ENCODE results near the gene ZDHHC18.
"Not testable (repeated sequence)": the region's sequence is repeated elsewhere in the genome, so short reads cannot be mapped to it uniquely, and the experiment has no call there.

ZDHHC18 gene

GRCh38 chr1:26833432-26834405 is 7.2 kb downstream of the ZDHHC18 start:
- DNase-seq = peak; percentile 68 to 88

GRCh38 chr1:26837665-26838064 is 11.2 kb downstream of the ZDHHC18 start:
- DNase-seq = not testable (repeated sequence)

DNA sequence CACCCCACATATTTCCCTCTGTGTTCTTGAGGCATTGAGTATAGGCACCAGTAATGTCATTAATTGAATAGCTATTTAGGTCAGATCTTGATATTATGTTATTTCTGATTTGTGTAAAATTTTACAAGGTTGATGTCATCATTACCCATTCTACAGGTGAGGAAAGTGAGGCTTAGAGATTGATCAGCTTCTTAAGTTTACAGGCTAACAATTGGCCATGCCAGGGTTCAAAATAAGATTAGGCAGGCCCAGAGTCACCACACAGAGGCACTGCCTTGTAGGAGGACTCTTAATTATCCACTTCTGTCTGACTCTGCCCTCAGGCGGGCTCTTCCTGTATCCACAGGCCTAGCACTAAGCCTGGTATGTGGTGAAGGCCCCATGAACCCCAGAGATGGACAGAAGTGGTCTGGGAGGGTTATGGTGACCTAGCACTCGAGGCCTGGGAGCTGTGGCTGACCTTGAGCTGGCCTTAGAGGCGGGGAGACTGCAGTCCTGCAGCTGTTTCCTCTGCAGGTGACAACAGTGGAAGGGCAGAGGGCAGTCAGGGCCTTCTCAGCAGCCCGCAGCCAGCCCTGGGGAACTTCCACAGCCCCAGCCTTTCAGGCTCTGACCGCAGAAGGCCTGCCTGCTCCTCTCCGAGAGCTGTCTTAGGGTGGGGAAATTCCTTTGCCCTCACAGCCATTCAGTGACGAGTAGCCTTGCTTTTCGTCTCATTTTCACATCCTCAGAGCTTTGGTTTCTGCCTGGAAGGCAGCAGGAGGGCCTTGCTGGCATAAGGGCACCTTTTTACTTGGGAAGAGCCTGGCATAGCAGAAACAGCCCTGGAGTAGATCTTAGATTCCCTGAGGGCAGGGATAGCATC is 12.2 kb downstream of the ZDHHC18 start:
- peak; percentile 36 to 49 for DNase-seq

- DNase-seq = no peak
Observed at GRCh38 chr1:26839339-26839722, 12.8 kb downstream of the ZDHHC18 start.

DNA sequence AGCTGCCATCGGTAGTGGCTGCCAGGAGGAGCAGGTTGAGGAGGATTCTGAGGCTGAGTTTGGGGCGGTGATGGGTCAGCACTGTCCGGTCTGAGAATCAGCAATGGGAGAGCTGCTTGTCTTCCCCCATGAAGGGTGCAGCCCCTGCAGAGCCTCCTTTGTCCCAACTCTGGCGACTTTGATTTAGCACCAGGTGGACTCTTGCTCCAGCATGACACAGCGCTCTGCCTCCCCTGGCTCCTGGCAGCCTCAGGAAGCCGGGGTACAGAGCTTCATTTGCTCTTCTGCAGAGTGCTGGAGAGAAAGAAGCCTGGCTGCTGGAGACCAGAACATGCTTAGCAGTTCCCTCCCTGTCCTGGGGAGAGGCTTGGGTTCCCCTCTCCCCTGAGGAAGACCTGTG is 13.3 kb downstream of the ZDHHC18 start:
- no peak for DNase-seq

- no peak for DNase-seq
Observed at GRCh38 chr1:26844424-26845196, 18.1 kb downstream of the ZDHHC18 start.

- DNase-seq = not testable (repeated sequence)
Observed at GRCh38 chr1:26847826-26848225, 21.3 kb downstream of the ZDHHC18 start.

DNA sequence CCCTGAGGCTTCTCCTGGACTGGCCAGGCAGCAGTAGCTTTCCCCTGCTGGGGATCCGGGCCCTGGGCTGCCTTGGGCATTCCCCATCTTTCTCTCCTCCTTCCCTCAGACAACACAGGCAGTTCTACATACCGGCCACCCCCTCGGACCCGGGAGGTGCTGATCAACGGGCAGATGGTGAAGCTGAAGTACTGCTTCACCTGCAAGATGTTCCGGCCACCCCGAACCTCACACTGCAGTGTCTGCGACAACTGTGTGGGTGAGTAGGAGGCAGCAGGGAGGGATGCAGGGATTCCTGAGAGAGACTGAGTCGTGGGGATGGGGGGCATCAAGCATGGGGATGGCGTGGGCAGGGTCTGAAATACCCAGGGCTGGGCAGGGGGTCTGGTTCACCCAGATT is 22.0 kb downstream of the ZDHHC18 start:
- DNase-seq = no peak

GRCh38 chr1:26848941-26849774 is 22.7 kb downstream of the ZDHHC18 start:
- DNase-seq = no peak

GRCh38 chr1:26851106-26851684 is 24.7 kb downstream of the ZDHHC18 start:
- no peak for DNase-seq

DNA sequence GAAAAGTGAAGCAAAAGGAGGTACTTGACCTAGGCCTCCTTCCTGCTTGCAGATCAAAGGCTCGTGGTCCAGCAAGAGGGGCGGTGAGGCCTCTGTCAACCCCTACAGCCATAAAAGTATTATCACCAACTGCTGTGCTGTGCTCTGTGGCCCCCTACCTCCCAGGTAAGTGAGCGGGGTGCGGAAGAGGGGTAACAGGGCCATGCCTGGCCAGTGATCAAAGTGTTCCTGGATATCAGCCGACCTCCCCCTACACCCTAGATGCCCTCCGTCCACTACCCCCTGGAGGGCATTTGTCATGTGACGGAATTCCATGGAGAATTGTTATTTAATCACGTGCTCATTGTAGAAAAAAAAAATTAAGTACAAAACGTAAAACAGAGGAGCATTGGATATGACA is 26.2 kb downstream of the ZDHHC18 start:
- no peak for DNase-seq

DNA sequence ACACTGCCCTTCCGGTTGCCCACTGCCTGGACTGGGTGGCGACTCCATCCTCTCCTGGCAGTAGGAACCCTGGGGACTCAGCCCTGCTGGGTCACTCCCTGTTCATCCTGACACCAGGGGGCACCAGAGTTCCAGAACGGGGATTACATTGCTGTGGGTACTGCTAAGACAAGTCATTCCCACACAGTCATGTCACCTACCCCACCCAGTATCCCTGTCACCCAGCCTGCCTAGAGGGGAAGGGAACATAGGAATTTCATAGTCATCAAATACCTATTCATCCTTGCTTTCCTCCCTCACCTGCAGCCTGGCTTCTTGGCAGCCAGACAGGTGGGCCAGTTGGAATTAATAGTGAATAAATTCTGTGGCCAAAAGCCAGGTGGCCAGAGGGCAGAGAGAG is 26.7 kb downstream of the ZDHHC18 start:
- peak; percentile 75 to 76 for DNase-seq

DNA sequence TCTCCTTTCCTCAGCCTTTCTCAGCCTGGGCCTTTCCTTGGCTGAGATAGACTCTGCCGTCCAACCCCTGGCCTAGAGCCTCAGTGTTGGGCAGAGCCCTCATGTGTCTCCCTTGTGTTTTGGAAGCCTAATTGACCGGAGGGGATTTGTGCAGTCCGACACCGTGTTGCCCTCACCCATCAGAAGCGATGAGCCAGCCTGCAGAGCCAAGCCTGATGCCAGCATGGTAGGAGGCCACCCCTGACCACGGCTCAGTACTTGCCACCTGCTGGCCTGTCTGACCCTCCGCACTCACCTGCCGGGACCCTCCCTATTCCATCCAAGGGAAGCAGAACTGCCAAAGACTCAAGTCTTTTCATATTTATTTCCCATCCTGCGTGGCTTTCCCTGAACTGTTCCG is 27.1 kb downstream of the ZDHHC18 start:
- no peak for DNase-seq

GRCh38 chr1:26854906-26855305 is 28.4 kb downstream of the ZDHHC18 start:
- DNase-seq = no peak

DNA sequence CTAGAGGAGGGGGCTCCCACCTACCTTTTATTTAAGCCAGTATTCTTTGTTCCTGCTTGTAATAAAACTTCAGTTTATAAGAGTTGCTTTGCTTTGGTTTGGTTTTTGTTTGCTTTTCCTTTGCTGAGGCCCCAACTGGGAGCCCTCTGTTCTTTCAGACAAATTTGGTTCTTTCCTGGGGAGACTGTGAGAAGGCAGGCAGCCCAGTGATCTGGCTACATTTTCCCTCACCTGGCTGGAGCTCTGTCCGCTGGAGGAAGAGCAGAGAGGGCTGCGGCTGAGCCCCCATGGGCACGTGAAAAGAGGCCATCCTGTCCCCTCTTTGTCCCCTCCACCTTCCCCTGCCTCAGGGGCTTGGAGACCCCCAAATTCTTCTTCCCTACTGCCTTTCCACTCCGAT is 29.1 kb downstream of the ZDHHC18 start:
- no peak for DNase-seq

DNA sequence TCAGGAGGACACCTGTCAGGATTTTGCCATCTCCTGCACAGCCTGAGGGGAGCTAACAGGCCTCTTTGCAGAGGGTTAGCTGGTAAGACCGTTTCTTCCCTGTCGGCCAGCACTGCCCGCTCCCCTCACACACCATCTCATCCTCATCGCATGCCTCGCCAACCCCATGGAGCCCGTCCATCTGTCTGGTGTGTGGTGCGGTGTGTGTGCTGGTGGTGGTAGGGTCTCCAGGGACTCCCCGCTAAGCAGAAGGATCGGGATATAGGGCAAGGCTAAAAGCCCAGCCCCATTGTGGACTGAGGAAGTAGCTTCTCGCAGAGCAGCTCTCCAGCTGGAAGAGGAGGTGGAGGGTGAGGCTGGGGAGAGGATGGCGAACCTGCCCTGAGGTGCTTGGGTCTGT is 29.7 kb downstream of the ZDHHC18 start:
- no peak for DNase-seq

GRCh38 chr1:26856604-26857469 is 30.3 kb downstream of the ZDHHC18 start:
- no peak for DNase-seq

DNA sequence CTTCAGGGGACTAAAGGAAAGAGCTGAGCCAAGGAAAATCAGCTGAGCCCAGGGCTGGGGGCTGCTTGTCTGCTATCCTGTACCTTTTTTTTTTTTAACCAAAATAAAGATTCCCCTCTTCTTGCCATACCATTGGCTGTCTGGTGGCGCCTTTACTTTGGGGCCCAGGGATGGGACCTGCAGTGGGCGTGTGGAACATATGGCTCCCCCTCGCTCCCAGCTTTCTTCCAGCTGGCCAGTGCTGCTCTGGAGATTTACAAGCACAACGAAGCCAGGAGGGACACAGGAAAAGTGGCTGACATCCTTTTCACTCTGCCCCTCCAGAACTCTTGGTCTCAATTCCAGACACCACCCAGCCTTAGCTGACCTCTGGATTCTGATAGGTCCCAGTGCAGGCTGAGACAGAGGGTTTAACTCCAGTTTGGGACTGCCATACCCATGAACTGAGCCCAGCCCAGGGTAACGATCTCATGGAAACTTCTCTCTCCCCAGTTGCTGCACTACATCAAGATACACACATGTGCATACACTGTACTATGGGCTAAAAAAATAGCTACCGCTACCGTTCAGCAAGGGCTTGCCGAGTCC is 31.1 kb downstream of the ZDHHC18 start:
- no peak for DNase-seq

DNA sequence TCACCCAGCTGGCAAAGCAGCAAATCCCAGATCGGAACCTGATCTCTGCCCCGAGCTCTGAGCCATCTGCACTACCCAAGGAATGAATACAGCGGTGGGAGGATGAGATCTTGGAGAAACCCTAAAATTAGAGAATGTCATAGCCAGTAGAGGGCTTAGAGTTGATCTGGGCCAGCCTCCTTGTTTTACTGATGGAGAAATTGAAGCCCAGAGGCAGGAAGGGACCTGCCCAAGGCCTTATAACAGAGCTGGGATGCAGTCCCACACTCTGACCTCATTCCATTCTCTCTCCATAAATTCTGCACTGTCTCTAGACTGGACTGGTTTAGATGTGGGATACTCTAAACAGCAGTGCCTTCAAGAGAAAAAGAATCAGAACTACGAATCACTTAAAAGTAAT is 31.7 kb downstream of the ZDHHC18 start:
- no peak for DNase-seq
